Measurements from ENCODE around the gene PRELID1. TPM values are rescaled to one million over a fixed set of nuclear protein-coding genes. Genes with fewer than 3 reads are reported as not detected.
A peak's percentile ranks its signal among the peaks of the same experiment; 100 is the strongest.

PRELID1 gene
- total RNA-seq, 2 experiments from 2014 or later, result 222 to 233 TPM

GRCh38 chr5:177330991-177331842 is 27.6 kb downstream of the PRELID1 start:
- TF ChIP-seq CTCF (IDR thresholded peaks at IDR 0.05), result no peak
- ChIA-PET CTCF (interaction anchor here (7.1 kb wide), 1 partner anchor 13 kb away, joined by 41 read pairs; no protein-coding TSS in a partner anchor), POLR2A (interaction anchor here (1.0 to 2.0 kb wide), 6 partner anchors 11 to 169 kb away, joined by 3 to 8 read pairs (median 4); partner anchors contain the start of gene LMAN2)
- ATAC-seq (no peak), DNase-seq (no peak)
- Mint-ChIP-seq H3K9me3 (no peaks in the 10 kb centered on the region), H3K4me3 (no peak overlapping the region), H3K27me3 (no peaks in the 10 kb centered on the region), H3K36me3 (ENCODE audit: low read depth) (peaks cover 25% of the 10 kb centered on the region), H3K4me1 (ENCODE audit: low read depth) (peaks cover 9% of the 10 kb centered on the region), H3K27ac (peak overlapping the region; percentile 10)
- intact Hi-C loops (cut with micrococcal nuclease), result no loop called here

GRCh38 chr5:177332031-177332895 is 28.7 kb downstream of the PRELID1 start:
- ChIA-PET CTCF (interaction anchor here (0.8 to 7.1 kb wide), 3 partner anchors 15 to 57 kb away, joined by 3 to 41 read pairs (median 5); no protein-coding TSS in a partner anchor), POLR2A (interaction anchor here (1.2 to 2.0 kb wide), 4 partner anchors 12 to 168 kb away, joined by 3 to 8 read pairs (median 5); partner anchors contain the start of gene LMAN2)
- ATAC-seq (no peak), DNase-seq (no peak)
- intact Hi-C loops (cut with micrococcal nuclease), result no loop called here
- TF ChIP-seq CTCF (IDR thresholded peaks at IDR 0.05), result no peak
- H3K4me1 Mint-ChIP-seq (ENCODE audit: low read depth), result peaks cover 12% of the 10 kb centered on the region
- peaks cover 30% of the 10 kb centered on the region for H3K36me3 Mint-ChIP-seq (ENCODE audit: low read depth)
- no peak overlapping the region for H3K4me3 Mint-ChIP-seq
- peak overlapping the region; percentile 9 for H3K27ac Mint-ChIP-seq
- no peaks in the 10 kb centered on the region for H3K9me3 Mint-ChIP-seq
- no peaks in the 10 kb centered on the region for H3K27me3 Mint-ChIP-seq

GRCh38 chr5:177332896-177333260 is 29.3 kb downstream of the PRELID1 start:
- Mint-ChIP-seq H3K27ac (no peak overlapping the region), H3K36me3 (ENCODE audit: low read depth) (peaks cover 34% of the 10 kb centered on the region), H3K4me3 (no peak overlapping the region), H3K4me1 (ENCODE audit: low read depth) (peaks cover 7% of the 10 kb centered on the region), H3K27me3 (no peaks in the 10 kb centered on the region), H3K9me3 (no peaks in the 10 kb centered on the region)
- ATAC-seq (no peak), DNase-seq (no peak)
- intact Hi-C loops (cut with micrococcal nuclease), result no loop called here
- no peak for TF ChIP-seq CTCF (IDR thresholded peaks at IDR 0.05)
- ChIA-PET CTCF (interaction anchor here (0.8 to 7.1 kb wide), 3 partner anchors 15 to 57 kb away, joined by 3 to 41 read pairs (median 5); no protein-coding TSS in a partner anchor), POLR2A (interaction anchor here (2.0 kb wide), 2 partner anchors 13 to 18 kb away, joined by 6 to 8 read pairs; no protein-coding TSS in a partner anchor)

- intact Hi-C loops (cut with micrococcal nuclease), result no loop called here
- H3K36me3 Mint-ChIP-seq (ENCODE audit: low read depth), result peaks cover 35% of the 10 kb centered on the region
- H3K27me3 Mint-ChIP-seq, result no peaks in the 10 kb centered on the region
- peaks cover 3% of the 10 kb centered on the region for H3K4me1 Mint-ChIP-seq (ENCODE audit: low read depth)
- no peak overlapping the region for H3K4me3 Mint-ChIP-seq
- TF ChIP-seq CTCF (IDR thresholded peaks at IDR 0.05), result no peak
- no peak overlapping the region for H3K27ac Mint-ChIP-seq
- ChIA-PET POLR2A (interaction anchor here (1.0 to 2.0 kb wide), 2 partner anchors 17 to 144 kb away, joined by 3 to 6 read pairs; no protein-coding TSS in a partner anchor), CTCF (interaction anchor here (0.8 to 7.1 kb wide), 6 partner anchors 16 to 121 kb away, joined by 3 to 41 read pairs (median 4); no protein-coding TSS in a partner anchor)
- DNase-seq (no peak), ATAC-seq (no peak)
- H3K9me3 Mint-ChIP-seq, result no peaks in the 10 kb centered on the region
These were observed 30.0 kb downstream of the PRELID1 start for GRCh38 chr5:177333420-177334154.

Measured in activated CD8-positive, alpha-beta T cell treated with anti-CD3 and anti-CD28 coated beads for 36 hours (primary cell).